ENCODE results near the gene LMCD1. TPM values are rescaled to one million over a fixed set of nuclear protein-coding genes. Genes with fewer than 3 reads are reported as not detected.
A peak's percentile ranks its signal among the peaks of the same experiment; 100 is the strongest.
"Not testable (repeated sequence)": the region's sequence is repeated elsewhere in the genome, so short reads cannot be mapped to it uniquely, and the experiment has no call there.

Gene LMCD1
- total RNA-seq, 1 donor: 95.0 TPM

GRCh38 chr3:8576436-8576835, 74.8 kb downstream of the LMCD1 start:
- no peak for DNase-seq (ENCODE audit: low read depth)
- H3K4me3 ChIP-seq (ENCODE audit: low read depth, low read length): no peak overlapping the region
- TF ChIP-seq, protein P1, sequence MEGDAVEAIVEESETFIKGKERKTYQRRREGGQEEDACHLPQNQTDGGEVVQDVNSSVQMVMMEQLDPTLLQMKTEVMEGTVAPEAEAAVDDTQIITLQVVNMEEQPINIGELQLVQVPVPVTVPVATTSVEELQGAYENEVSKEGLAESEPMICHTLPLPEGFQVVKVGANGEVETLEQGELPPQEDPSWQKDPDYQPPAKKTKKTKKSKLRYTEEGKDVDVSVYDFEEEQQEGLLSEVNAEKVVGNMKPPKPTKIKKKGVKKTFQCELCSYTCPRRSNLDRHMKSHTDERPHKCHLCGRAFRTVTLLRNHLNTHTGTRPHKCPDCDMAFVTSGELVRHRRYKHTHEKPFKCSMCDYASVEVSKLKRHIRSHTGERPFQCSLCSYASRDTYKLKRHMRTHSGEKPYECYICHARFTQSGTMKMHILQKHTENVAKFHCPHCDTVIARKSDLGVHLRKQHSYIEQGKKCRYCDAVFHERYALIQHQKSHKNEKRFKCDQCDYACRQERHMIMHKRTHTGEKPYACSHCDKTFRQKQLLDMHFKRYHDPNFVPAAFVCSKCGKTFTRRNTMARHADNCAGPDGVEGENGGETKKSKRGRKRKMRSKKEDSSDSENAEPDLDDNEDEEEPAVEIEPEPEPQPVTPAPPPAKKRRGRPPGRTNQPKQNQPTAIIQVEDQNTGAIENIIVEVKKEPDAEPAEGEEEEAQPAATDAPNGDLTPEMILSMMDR (IDR thresholded peaks at IDR 0.05; ENCODE audit: insufficient read depth, low read depth, low read length): no peak

DNA sequence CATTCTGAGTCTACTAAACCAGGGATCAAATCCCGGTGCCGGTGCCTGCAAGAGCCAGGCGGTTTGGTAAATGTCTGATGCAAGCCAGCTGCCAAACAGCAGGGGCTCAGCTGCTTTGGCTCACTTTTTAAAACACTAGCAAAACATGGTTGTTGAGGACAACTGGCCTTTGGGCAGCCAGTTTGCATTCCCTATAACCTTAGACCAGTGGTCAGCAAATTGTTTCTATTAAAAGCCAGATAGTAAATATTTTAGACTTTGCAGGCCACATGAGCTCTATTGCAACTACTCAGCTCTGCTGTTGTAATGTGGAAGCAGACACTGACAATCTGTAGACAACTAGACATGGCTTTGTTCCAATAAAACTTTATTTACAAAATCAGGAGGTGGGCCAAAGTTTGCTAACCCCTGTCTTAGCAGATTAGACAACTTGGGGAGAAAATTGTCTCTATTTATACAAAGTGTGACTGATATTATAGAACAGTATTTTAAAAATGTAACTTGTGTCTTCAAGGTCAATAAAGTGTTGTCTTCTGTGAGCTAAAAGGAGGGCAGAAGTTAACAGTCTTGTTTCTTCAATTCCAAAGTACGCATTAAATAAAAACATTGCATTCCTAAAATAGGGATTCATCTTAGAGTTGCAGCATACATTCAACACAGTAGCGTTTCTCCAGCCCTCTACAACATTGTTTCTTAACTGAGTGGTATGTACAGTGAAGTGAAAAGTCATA, 75.4 kb downstream of the LMCD1 start:
- H3K4me3 ChIP-seq (ENCODE audit: low read depth, low read length): no peak overlapping the region
- DNase-seq (ENCODE audit: low read depth): peak; percentile 97
- TF ChIP-seq, protein P1 (IDR thresholded peaks at IDR 0.05; ENCODE audit: insufficient read depth, low read depth, low read length): no peak

- TF ChIP-seq, protein P1 (IDR thresholded peaks at IDR 0.05; ENCODE audit: insufficient read depth, low read depth, low read length): no peak
- no peak for DNase-seq (ENCODE audit: low read depth)
- no peak overlapping the region for H3K4me3 ChIP-seq (ENCODE audit: low read depth, low read length)
These were observed 76.7 kb downstream of the LMCD1 start for GRCh38 chr3:8578282-8578681.

DNA sequence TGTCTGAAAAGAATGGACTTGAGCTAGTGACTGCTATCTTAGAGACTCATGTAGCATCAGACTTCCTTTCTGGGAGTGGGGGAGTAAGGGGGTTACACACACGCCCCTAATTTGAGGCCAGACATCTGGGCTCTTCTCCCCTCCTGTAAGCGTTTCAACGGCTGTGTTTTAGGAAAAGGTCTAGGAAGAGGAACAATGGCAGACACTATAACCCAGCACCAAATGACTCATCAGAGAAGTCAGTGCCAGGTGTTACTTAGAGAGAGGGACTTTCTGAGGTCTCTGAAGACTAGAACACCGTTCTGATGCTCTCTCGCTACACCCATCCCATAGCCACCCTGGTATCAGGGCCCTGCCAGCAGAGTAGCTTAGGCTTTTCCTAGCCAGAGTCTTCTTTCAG, 77.5 kb downstream of the LMCD1 start:
- DNase-seq (ENCODE audit: low read depth): no peak
- no peak overlapping the region for H3K4me3 ChIP-seq (ENCODE audit: low read depth, low read length)
- TF ChIP-seq, protein P1 (IDR thresholded peaks at IDR 0.05; ENCODE audit: insufficient read depth, low read depth, low read length): no peak

- TF ChIP-seq, protein P1 (IDR thresholded peaks at IDR 0.05; ENCODE audit: insufficient read depth, low read depth, low read length): no peak
- DNase-seq (ENCODE audit: low read depth): no peak
- no peak overlapping the region for H3K4me3 ChIP-seq (ENCODE audit: low read depth, low read length)
These were observed 78.3 kb downstream of the LMCD1 start for GRCh38 chr3:8579943-8580342.

GRCh38 chr3:8580434-8580833, 78.8 kb downstream of the LMCD1 start:
- DNase-seq (ENCODE audit: low read depth); H3K4me3 ChIP-seq (ENCODE audit: low read depth, low read length): not testable (repeated sequence)

DNA sequence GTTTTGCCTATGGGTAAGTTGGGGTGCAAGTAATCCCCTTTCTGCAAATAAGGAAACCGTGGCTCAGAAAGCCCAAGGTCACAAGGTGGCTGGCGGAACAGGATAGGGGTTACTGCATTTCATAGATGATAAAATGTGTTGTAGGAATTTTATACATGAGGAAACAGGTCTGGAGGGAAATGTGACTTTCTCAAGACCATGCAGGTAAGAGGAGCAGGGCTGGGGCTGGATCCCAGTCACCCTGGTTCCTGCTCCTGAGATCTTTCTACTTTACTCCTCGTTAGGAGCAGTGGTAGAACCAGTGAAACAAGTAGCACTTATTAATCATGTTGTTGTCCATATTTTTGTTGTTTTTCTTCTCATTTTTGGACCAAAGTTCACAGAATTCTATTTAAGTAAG, 79.8 kb downstream of the LMCD1 start:
- no peak for DNase-seq (ENCODE audit: low read depth)
- TF ChIP-seq, protein P1 (IDR thresholded peaks at IDR 0.05; ENCODE audit: insufficient read depth, low read depth, low read length): no peak
- H3K4me3 ChIP-seq (ENCODE audit: low read depth, low read length): no peak overlapping the region

All from fibroblast of villous mesenchyme (primary cell).